Measurements from ENCODE around the gene RRAGD. TPM values are rescaled to one million over a fixed set of nuclear protein-coding genes. Genes with fewer than 3 reads are reported as not detected.

Gene RRAGD
- total RNA-seq, 1 donor from 2014 or later: 8.0 TPM

- no peak for DNase-seq (ENCODE audit: low spot score, unreplicated experiment)
- Mint-ChIP-seq H3K9me3 (ENCODE audit: low read depth) (no peaks in the 10 kb centered on the region), H3K4me1 (ENCODE audit: low read depth) (peaks cover 19% of the 10 kb centered on the region), H3K27me3 (peaks cover 5% of the 10 kb centered on the region), H3K4me3 (ENCODE audit: low read depth) (no peak overlapping the region), H3K27ac (no peak overlapping the region), H3K36me3 (ENCODE audit: insufficient read depth) (no peaks in the 10 kb centered on the region)
- TF ChIP-seq, protein P1, sequence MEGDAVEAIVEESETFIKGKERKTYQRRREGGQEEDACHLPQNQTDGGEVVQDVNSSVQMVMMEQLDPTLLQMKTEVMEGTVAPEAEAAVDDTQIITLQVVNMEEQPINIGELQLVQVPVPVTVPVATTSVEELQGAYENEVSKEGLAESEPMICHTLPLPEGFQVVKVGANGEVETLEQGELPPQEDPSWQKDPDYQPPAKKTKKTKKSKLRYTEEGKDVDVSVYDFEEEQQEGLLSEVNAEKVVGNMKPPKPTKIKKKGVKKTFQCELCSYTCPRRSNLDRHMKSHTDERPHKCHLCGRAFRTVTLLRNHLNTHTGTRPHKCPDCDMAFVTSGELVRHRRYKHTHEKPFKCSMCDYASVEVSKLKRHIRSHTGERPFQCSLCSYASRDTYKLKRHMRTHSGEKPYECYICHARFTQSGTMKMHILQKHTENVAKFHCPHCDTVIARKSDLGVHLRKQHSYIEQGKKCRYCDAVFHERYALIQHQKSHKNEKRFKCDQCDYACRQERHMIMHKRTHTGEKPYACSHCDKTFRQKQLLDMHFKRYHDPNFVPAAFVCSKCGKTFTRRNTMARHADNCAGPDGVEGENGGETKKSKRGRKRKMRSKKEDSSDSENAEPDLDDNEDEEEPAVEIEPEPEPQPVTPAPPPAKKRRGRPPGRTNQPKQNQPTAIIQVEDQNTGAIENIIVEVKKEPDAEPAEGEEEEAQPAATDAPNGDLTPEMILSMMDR (IDR thresholded peaks at IDR 0.05; ENCODE audit: unreplicated experiment): no peak
These were observed 26.2 kb upstream of the RRAGD start for GRCh38 chr6:89438248-89438647.

GRCh38 chr6:89436226-89436625, 24.2 kb upstream of the RRAGD start:
- Mint-ChIP-seq H3K9me3 (ENCODE audit: low read depth) (no peaks in the 10 kb centered on the region), H3K4me3 (ENCODE audit: low read depth) (no peak overlapping the region), H3K4me1 (ENCODE audit: low read depth) (peaks cover 19% of the 10 kb centered on the region), H3K36me3 (ENCODE audit: insufficient read depth) (no peaks in the 10 kb centered on the region), H3K27me3 (peaks cover 5% of the 10 kb centered on the region), H3K27ac (no peak overlapping the region)
- TF ChIP-seq, protein P1 (IDR thresholded peaks at IDR 0.05; ENCODE audit: unreplicated experiment): no peak
- DNase-seq (ENCODE audit: low spot score, unreplicated experiment): no peak

DNA sequence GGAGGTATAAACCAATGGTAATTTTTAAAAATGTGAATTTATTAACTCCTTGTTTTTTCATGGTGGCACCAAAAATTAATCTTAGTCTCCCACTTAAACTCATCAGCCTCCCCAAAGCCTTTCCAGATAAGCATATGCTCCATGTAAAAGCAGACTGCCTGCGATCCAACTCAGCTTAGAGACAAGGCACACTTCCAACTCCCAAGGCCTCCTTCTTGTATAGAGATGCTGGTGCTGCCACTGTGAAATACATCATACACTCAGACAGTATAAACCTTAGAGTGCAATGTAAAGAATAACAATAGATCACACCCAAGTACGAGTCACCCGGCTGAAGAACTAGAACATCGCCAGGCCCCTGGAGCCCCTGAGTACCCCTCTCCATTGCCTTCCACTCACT, 22.9 kb upstream of the RRAGD start:
- TF ChIP-seq, protein P1 (IDR thresholded peaks at IDR 0.05; ENCODE audit: unreplicated experiment): no peak
- peaks cover 28% of the 10 kb centered on the region for H3K4me1 Mint-ChIP-seq (ENCODE audit: low read depth)
- peak overlapping the region; percentile 3 for H3K27ac Mint-ChIP-seq
- H3K36me3 Mint-ChIP-seq (ENCODE audit: insufficient read depth): no peaks in the 10 kb centered on the region
- H3K4me3 Mint-ChIP-seq (ENCODE audit: low read depth): peak overlapping the region; percentile 63
- DNase-seq (ENCODE audit: low spot score, unreplicated experiment): no peak
- H3K27me3 Mint-ChIP-seq: peaks cover 5% of the 10 kb centered on the region
- no peaks in the 10 kb centered on the region for H3K9me3 Mint-ChIP-seq (ENCODE audit: low read depth)

DNA sequence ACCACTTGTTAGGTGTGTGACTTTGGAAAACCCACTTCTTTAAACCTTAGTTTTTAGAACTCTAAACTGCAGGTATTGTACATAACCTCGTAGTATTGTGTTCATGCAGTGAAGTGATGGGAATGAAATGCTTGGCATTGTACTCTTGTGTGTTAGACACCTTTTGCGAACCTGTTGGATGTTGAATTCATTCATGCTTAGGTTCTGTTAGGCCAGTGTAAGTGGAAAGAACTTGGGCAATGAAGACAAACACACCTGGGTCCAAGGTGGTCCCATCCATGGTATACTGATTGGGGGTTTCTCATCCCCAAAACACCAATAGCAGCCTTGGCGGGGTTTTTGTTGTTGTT, 22.1 kb upstream of the RRAGD start:
- DNase-seq (ENCODE audit: low spot score, unreplicated experiment): no peak
- TF ChIP-seq, protein P1 (IDR thresholded peaks at IDR 0.05; ENCODE audit: unreplicated experiment): no peak
- peaks cover 28% of the 10 kb centered on the region for H3K4me1 Mint-ChIP-seq (ENCODE audit: low read depth)
- peak overlapping the region; percentile 83 for H3K4me3 Mint-ChIP-seq (ENCODE audit: low read depth)
- no peaks in the 10 kb centered on the region for H3K9me3 Mint-ChIP-seq (ENCODE audit: low read depth)
- peak overlapping the region; percentile 63 for H3K27ac Mint-ChIP-seq
- peaks cover 5% of the 10 kb centered on the region for H3K27me3 Mint-ChIP-seq
- H3K36me3 Mint-ChIP-seq (ENCODE audit: insufficient read depth): no peaks in the 10 kb centered on the region

GRCh38 chr6:89433252-89434149, 21.4 kb upstream of the RRAGD start:
- peak overlapping the region; percentile 83 for H3K4me3 Mint-ChIP-seq (ENCODE audit: low read depth)
- TF ChIP-seq, protein P1 (IDR thresholded peaks at IDR 0.05; ENCODE audit: unreplicated experiment): no peak
- H3K36me3 Mint-ChIP-seq (ENCODE audit: insufficient read depth): no peaks in the 10 kb centered on the region
- H3K27ac Mint-ChIP-seq: peak overlapping the region; percentile 63
- no peaks in the 10 kb centered on the region for H3K9me3 Mint-ChIP-seq (ENCODE audit: low read depth)
- H3K27me3 Mint-ChIP-seq: peaks cover 5% of the 10 kb centered on the region
- DNase-seq (ENCODE audit: low spot score, unreplicated experiment): peak; percentile 11
- H3K4me1 Mint-ChIP-seq (ENCODE audit: low read depth): peaks cover 28% of the 10 kb centered on the region

Data from progenitor cell of endocrine pancreas (in vitro differentiated cells).